Daoy (cell line): ENCODE results near the gene NFAM1. TPM values are rescaled to one million over a fixed set of nuclear protein-coding genes. Genes with fewer than 3 reads are reported as not detected.

Experiments
- DNase-seq: peaks from one replicate; pipeline ENCODE4 v3.0.0-alpha.2; 2015; ENCODE audit warnings: low read depth
- total RNA-seq: library from RNA; depleted of rRNA; stranded (reverse); fragments of >200 nt; shearing (Covaris generic); gene quantifications from 2 replicates; pipeline ENCODE4 v1.2.3, GENCODE V29; 2014; rRNA removed

NFAM1 gene
- total RNA-seq, 1 experiment from 2014 or later = 0.17 TPM

GRCh38 chr22:42335839-42336378, 96.3 kb downstream of the NFAM1 start:
- no peak for DNase-seq

DNA sequence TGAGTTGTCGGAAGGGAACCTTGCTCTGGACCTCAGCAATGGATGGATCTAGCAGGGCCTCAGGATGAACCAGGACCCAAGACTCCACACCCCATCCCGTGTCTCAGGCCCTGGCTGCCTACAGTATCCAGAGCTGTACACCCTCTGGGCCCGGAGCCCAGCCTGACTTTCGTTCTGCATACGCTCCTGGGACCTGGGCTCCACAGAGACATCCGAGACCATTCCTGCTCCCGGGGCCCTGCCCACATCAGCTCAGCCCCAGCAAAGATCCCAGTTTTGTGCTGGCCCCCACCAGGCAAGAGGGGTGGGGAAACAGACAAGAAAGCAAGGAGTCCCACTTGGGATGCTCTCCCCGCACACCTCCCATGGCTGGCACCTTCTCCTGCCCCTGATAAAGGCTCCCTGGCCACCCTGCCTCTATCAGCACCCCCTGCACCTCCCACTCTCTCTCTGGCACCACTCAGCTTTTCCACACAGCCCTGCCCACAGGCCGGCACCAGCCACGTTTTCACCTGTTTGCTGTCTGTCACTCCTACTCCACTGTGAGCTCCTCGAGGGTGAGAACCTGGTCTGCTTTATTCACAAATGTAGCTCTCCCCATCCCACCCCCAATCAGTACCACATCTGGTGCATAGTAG, 97.2 kb downstream of the NFAM1 start:
- no peak for DNase-seq

DNA sequence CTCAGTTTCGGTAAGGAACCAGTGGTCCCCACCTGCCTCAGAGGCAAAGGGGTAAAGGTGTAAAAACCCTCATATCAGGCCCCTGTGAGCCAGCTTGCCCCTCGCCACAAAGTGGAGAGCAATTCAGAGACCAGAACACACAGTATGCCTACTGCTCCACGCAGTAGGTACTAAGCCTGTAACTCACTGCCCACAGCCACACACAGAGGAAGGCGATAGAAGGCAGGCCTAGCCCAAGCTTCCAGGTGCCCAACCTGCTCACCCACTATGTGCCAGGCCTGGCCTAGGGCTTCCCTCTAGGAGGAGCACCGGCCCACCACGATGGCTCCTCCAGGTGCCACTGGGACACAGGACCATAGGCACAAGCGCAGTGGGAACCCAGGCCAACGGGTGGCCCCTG, 98.7 kb downstream of the NFAM1 start:
- no peak for DNase-seq

DNA sequence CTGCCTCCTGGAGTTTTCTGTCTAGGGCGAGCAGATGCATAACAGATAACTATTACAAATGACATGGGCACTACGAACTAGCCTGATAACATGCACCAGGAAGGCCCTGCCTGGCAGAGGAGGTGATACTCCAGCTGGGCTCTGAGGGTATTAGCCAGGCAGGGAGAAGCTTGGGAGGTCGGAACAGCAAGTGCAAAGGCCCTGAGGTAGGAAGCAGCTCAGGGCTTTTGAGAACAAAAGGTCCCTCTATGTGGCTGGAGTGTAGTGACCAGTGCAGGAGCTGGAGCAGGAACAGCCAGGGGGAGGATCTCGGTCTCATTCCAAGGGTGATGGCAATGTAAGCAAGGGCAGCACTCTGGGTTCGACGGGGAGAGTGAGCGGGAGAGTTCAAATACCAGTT, 100.1 kb downstream of the NFAM1 start:
- DNase-seq = no peak

DNA sequence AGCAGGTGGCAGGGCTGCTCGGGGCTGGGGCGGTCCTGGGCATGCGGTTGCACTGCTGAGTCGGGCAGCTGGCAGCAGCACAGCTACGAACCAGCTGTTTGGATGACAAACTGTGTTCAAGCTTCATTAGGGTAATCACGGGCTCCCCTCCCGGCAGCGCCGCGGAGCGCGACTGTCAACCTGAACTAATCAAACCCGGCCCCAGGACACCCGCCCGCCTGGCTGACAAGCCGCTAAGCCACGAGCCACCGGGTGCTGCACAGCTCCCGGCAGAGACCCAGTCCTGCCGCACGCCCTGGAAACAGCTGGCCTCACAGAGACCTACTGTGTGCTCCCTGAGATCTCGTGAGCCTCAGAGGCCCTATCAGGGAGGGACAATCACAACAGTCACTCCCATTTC, 101.2 kb downstream of the NFAM1 start:
- DNase-seq = no peak

Other genes with a start within 250 kb of the NFAM1 start
- gene TCF20, start 161.8 kb downstream of the NFAM1 start, total RNA-seq = 24.3 and 29.7 TPM in 2 replicates
- gene RRP7A, start 87.4 kb upstream of the NFAM1 start, total RNA-seq = 29.3 and 38.5 TPM in 2 replicates
- gene SERHL2, start 121.6 kb upstream of the NFAM1 start, total RNA-seq = 1.3 and 1.4 TPM in 2 replicates
- 29.3 and 39.9 TPM in 2 replicates for gene POLDIP3, start 182.5 kb upstream of the NFAM1 start, total RNA-seq
- not detected in 2 replicates for gene ATP5MGL, start 208.2 kb upstream of the NFAM1 start, total RNA-seq
- 34.8 and 41.4 TPM in 2 replicates for gene CYB5R3, start 217.0 kb upstream of the NFAM1 start, total RNA-seq